ENCODE measurements around the gene SH3GL2.

Gene SH3GL2

GRCh38 chr9:17578577-17578910 lies 322 bp upstream of the SH3GL2 start:
- Histone ChIP-seq H3K27me3 (ENCODE audit: low read depth, low read length) (no peaks in the 10 kb centered on the region), H3K4me3 (ENCODE audit: low read depth in 1 of 2, low read length in 2 of 2) (peak overlapping the region; percentile 39 to 80), H3K9me3 (ENCODE audit: control insufficient read depth in 1 of 2, low read length in 2 of 2) (no peaks in the 10 kb centered on the region)

GRCh38 chr9:17580119-17580518 lies 1.3 kb downstream of the SH3GL2 start:
- H3K36me3 ChIP-seq (ENCODE audit: control insufficient read depth in 1 of 2, insufficient read depth in 2 of 2, low read length in 2 of 2): no peaks in the 10 kb centered on the region
- H3K27me3 ChIP-seq (ENCODE audit: low read depth, low read length): no peaks in the 10 kb centered on the region
- no peak overlapping the region for H3K27ac ChIP-seq (ENCODE audit: low read length)
- no peaks in the 10 kb centered on the region for H3K9me3 ChIP-seq (ENCODE audit: control insufficient read depth in 1 of 2, low read length in 2 of 2)
- H3K4me3 ChIP-seq (ENCODE audit: low read depth in 1 of 2, low read length in 2 of 2): no peak overlapping the region
- peaks cover 0 to 15% of the 10 kb centered on the region in 2 donors for H3K4me1 ChIP-seq (ENCODE audit: control insufficient read depth in 1 of 2, insufficient read depth in 2 of 2, low read length in 2 of 2)

More at GRCh38 chr9:17578577-17578910, 322 bp upstream of the SH3GL2 start:
- no peak overlapping the region for H3K27ac ChIP-seq (ENCODE audit: low read length)
- no peaks in the 10 kb centered on the region for H3K36me3 ChIP-seq (ENCODE audit: control insufficient read depth in 1 of 2, insufficient read depth in 2 of 2, low read length in 2 of 2)
- H3K4me1 ChIP-seq (ENCODE audit: control insufficient read depth in 1 of 2, insufficient read depth in 2 of 2, low read length in 2 of 2): peaks cover 0 to 15% of the 10 kb centered on the region in 2 donors

GRCh38 chr9:17587113-17587512 lies 8.2 kb downstream of the SH3GL2 start:
- Histone ChIP-seq H3K4me1 (ENCODE audit: control insufficient read depth in 1 of 2, insufficient read depth in 2 of 2, low read length in 2 of 2) (no peaks in the 10 kb centered on the region), H3K27me3 (ENCODE audit: low read depth, low read length) (no peaks in the 10 kb centered on the region), H3K36me3 (ENCODE audit: control insufficient read depth in 1 of 2, insufficient read depth in 2 of 2, low read length in 2 of 2) (no peaks in the 10 kb centered on the region), H3K27ac (ENCODE audit: low read length) (no peak overlapping the region), H3K4me3 (ENCODE audit: low read depth in 1 of 2, low read length in 2 of 2) (no peak overlapping the region), H3K9me3 (ENCODE audit: control insufficient read depth in 1 of 2, low read length in 2 of 2) (no peaks in the 10 kb centered on the region)

- Histone ChIP-seq H3K36me3 (ENCODE audit: control insufficient read depth in 1 of 2, insufficient read depth in 2 of 2, low read length in 2 of 2) (no peaks in the 10 kb centered on the region), H3K4me3 (ENCODE audit: low read depth in 1 of 2, low read length in 2 of 2) (no peak overlapping the region), H3K27me3 (ENCODE audit: low read depth, low read length) (no peaks in the 10 kb centered on the region), H3K27ac (ENCODE audit: low read length) (no peak overlapping the region), H3K9me3 (ENCODE audit: control insufficient read depth in 1 of 2, low read length in 2 of 2) (no peaks in the 10 kb centered on the region), H3K4me1 (ENCODE audit: control insufficient read depth in 1 of 2, insufficient read depth in 2 of 2, low read length in 2 of 2) (no peaks in the 10 kb centered on the region)
Observed at GRCh38 chr9:17588395-17588794, 9.5 kb downstream of the SH3GL2 start.

GRCh38 chr9:17588941-17589340 lies 10.1 kb downstream of the SH3GL2 start:
- Histone ChIP-seq H3K9me3 (ENCODE audit: control insufficient read depth in 1 of 2, low read length in 2 of 2) (no peaks in the 10 kb centered on the region), H3K4me1 (ENCODE audit: control insufficient read depth in 1 of 2, insufficient read depth in 2 of 2, low read length in 2 of 2) (no peaks in the 10 kb centered on the region), H3K4me3 (ENCODE audit: low read depth in 1 of 2, low read length in 2 of 2) (no peak overlapping the region), H3K27me3 (ENCODE audit: low read depth, low read length) (no peaks in the 10 kb centered on the region), H3K27ac (ENCODE audit: low read length) (no peak overlapping the region), H3K36me3 (ENCODE audit: control insufficient read depth in 1 of 2, insufficient read depth in 2 of 2, low read length in 2 of 2) (no peaks in the 10 kb centered on the region)

GRCh38 chr9:17589771-17590170 lies 10.9 kb downstream of the SH3GL2 start:
- Histone ChIP-seq H3K27ac (ENCODE audit: low read length) (no peak overlapping the region), H3K36me3 (ENCODE audit: control insufficient read depth in 1 of 2, insufficient read depth in 2 of 2, low read length in 2 of 2) (no peaks in the 10 kb centered on the region), H3K9me3 (ENCODE audit: control insufficient read depth in 1 of 2, low read length in 2 of 2) (no peaks in the 10 kb centered on the region), H3K4me1 (ENCODE audit: control insufficient read depth in 1 of 2, insufficient read depth in 2 of 2, low read length in 2 of 2) (no peaks in the 10 kb centered on the region), H3K4me3 (ENCODE audit: low read depth in 1 of 2, low read length in 2 of 2) (no peak overlapping the region), H3K27me3 (ENCODE audit: low read depth, low read length) (no peaks in the 10 kb centered on the region)

- no peaks in the 10 kb centered on the region for H3K27me3 ChIP-seq (ENCODE audit: low read depth, low read length)
- H3K27ac ChIP-seq (ENCODE audit: low read length): no peak overlapping the region
- no peaks in the 10 kb centered on the region for H3K4me1 ChIP-seq (ENCODE audit: control insufficient read depth in 1 of 2, insufficient read depth in 2 of 2, low read length in 2 of 2)
- no peaks in the 10 kb centered on the region for H3K9me3 ChIP-seq (ENCODE audit: control insufficient read depth in 1 of 2, low read length in 2 of 2)
- no peaks in the 10 kb centered on the region for H3K36me3 ChIP-seq (ENCODE audit: control insufficient read depth in 1 of 2, insufficient read depth in 2 of 2, low read length in 2 of 2)
- no peak overlapping the region for H3K4me3 ChIP-seq (ENCODE audit: low read depth in 1 of 2, low read length in 2 of 2)
Observed at GRCh38 chr9:17594961-17595360, 16.1 kb downstream of the SH3GL2 start.

GRCh38 chr9:17597977-17598376 lies 19.1 kb downstream of the SH3GL2 start:
- H3K4me1 ChIP-seq (ENCODE audit: control insufficient read depth in 1 of 2, insufficient read depth in 2 of 2, low read length in 2 of 2): no peaks in the 10 kb centered on the region
- no peaks in the 10 kb centered on the region for H3K27me3 ChIP-seq (ENCODE audit: low read depth, low read length)
- H3K36me3 ChIP-seq (ENCODE audit: control insufficient read depth in 1 of 2, insufficient read depth in 2 of 2, low read length in 2 of 2): no peaks in the 10 kb centered on the region

GRCh38 chr9:17600962-17601593 lies 22.2 kb downstream of the SH3GL2 start:
- H3K36me3 ChIP-seq (ENCODE audit: control insufficient read depth in 1 of 2, insufficient read depth in 2 of 2, low read length in 2 of 2): no peaks in the 10 kb centered on the region
- no peaks in the 10 kb centered on the region for H3K27me3 ChIP-seq (ENCODE audit: low read depth, low read length)
- H3K4me3 ChIP-seq (ENCODE audit: low read depth in 1 of 2, low read length in 2 of 2): no peak overlapping the region
- H3K9me3 ChIP-seq (ENCODE audit: control insufficient read depth in 1 of 2, low read length in 2 of 2): no peaks in the 10 kb centered on the region
- H3K4me1 ChIP-seq (ENCODE audit: control insufficient read depth in 1 of 2, insufficient read depth in 2 of 2, low read length in 2 of 2): no peaks in the 10 kb centered on the region
- H3K27ac ChIP-seq (ENCODE audit: low read length): no peak overlapping the region

More at GRCh38 chr9:17597977-17598376, 19.1 kb downstream of the SH3GL2 start:
- Histone ChIP-seq H3K27ac (ENCODE audit: low read length) (no peak overlapping the region), H3K9me3 (ENCODE audit: control insufficient read depth in 1 of 2, low read length in 2 of 2) (no peaks in the 10 kb centered on the region), H3K4me3 (ENCODE audit: low read depth in 1 of 2, low read length in 2 of 2) (no peak overlapping the region)

GRCh38 chr9:17604556-17604955 lies 25.7 kb downstream of the SH3GL2 start:
- H3K36me3 ChIP-seq (ENCODE audit: control insufficient read depth in 1 of 2, insufficient read depth in 2 of 2, low read length in 2 of 2): no peaks in the 10 kb centered on the region
- no peak overlapping the region for H3K27ac ChIP-seq (ENCODE audit: low read length)
- no peaks in the 10 kb centered on the region for H3K27me3 ChIP-seq (ENCODE audit: low read depth, low read length)
- H3K4me3 ChIP-seq (ENCODE audit: low read depth in 1 of 2, low read length in 2 of 2): no peak overlapping the region
- no peaks in the 10 kb centered on the region for H3K4me1 ChIP-seq (ENCODE audit: control insufficient read depth in 1 of 2, insufficient read depth in 2 of 2, low read length in 2 of 2)
- H3K9me3 ChIP-seq (ENCODE audit: control insufficient read depth in 1 of 2, low read length in 2 of 2): no peaks in the 10 kb centered on the region

GRCh38 chr9:17609312-17610005 lies 30.6 kb downstream of the SH3GL2 start:
- Histone ChIP-seq H3K4me1 (ENCODE audit: control insufficient read depth in 1 of 2, insufficient read depth in 2 of 2, low read length in 2 of 2) (no peaks in the 10 kb centered on the region), H3K36me3 (ENCODE audit: control insufficient read depth in 1 of 2, insufficient read depth in 2 of 2, low read length in 2 of 2) (no peaks in the 10 kb centered on the region), H3K27me3 (ENCODE audit: low read depth, low read length) (no peaks in the 10 kb centered on the region), H3K9me3 (ENCODE audit: control insufficient read depth in 1 of 2, low read length in 2 of 2) (no peaks in the 10 kb centered on the region), H3K4me3 (ENCODE audit: low read depth in 1 of 2, low read length in 2 of 2) (no peak overlapping the region), H3K27ac (ENCODE audit: low read length) (no peak overlapping the region)

- H3K4me3 ChIP-seq (ENCODE audit: low read depth in 1 of 2, low read length in 2 of 2): no peak overlapping the region
- no peaks in the 10 kb centered on the region for H3K27me3 ChIP-seq (ENCODE audit: low read depth, low read length)
- H3K27ac ChIP-seq (ENCODE audit: low read length): no peak overlapping the region
- no peaks in the 10 kb centered on the region for H3K36me3 ChIP-seq (ENCODE audit: control insufficient read depth in 1 of 2, insufficient read depth in 2 of 2, low read length in 2 of 2)
- H3K9me3 ChIP-seq (ENCODE audit: control insufficient read depth in 1 of 2, low read length in 2 of 2): no peaks in the 10 kb centered on the region
- no peaks in the 10 kb centered on the region for H3K4me1 ChIP-seq (ENCODE audit: control insufficient read depth in 1 of 2, insufficient read depth in 2 of 2, low read length in 2 of 2)
Observed at GRCh38 chr9:17611342-17611741, 32.5 kb downstream of the SH3GL2 start.
